Measurements from ENCODE around the gene ZNF280A.
"Not testable (repeated sequence)": the region's sequence is repeated elsewhere in the genome, so short reads cannot be mapped to it uniquely, and the experiment has no call there.

ZNF280A gene

GRCh38 chr22:22538226-22538989 lies 18.3 kb upstream of the ZNF280A start:
- no peak for DNase-seq

- no peak for DNase-seq
These were observed 16.8 kb upstream of the ZNF280A start for GRCh38 chr22:22536916-22537315.

GRCh38 chr22:22536515-22536914 lies 16.4 kb upstream of the ZNF280A start:
- no peak for DNase-seq

GRCh38 chr22:22535662-22536061 lies 15.6 kb upstream of the ZNF280A start:
- no peak for DNase-seq

- no peak for DNase-seq
These were observed 14.7 kb upstream of the ZNF280A start for GRCh38 chr22:22534604-22535415.

- no peak for DNase-seq
These were observed 13.8 kb upstream of the ZNF280A start for GRCh38 chr22:22533863-22534262.

GRCh38 chr22:22533417-22533816 lies 13.3 kb upstream of the ZNF280A start:
- no peak for DNase-seq

GRCh38 chr22:22532547-22533071 lies 12.5 kb upstream of the ZNF280A start:
- not testable (repeated sequence) for DNase-seq

- no peak for DNase-seq
These were observed 11.9 kb upstream of the ZNF280A start for GRCh38 chr22:22531770-22532546.

- no peak for DNase-seq
These were observed 8.7 kb upstream of the ZNF280A start for GRCh38 chr22:22528780-22529179.

GRCh38 chr22:22527312-22527711 lies 7.2 kb upstream of the ZNF280A start:
- no peak for DNase-seq

GRCh38 chr22:22526125-22526912 lies 6.2 kb upstream of the ZNF280A start:
- DNase-seq: no peak

- DNase-seq: no peak
These were observed 3.4 kb upstream of the ZNF280A start for GRCh38 chr22:22523494-22523893.

- no peak for DNase-seq
These were observed 1.6 kb upstream of the ZNF280A start for GRCh38 chr22:22521631-22522030.

GRCh38 chr22:22520667-22521602 lies 865 bp upstream of the ZNF280A start:
- no peak for DNase-seq

- DNase-seq: no peak
These were observed 479 bp downstream of the ZNF280A start for GRCh38 chr22:22519591-22519990.

- no peak for DNase-seq
These were observed 3.1 kb downstream of the ZNF280A start for GRCh38 chr22:22516992-22517391.

GRCh38 chr22:22515890-22516289 lies 4.2 kb downstream of the ZNF280A start:
- no peak for DNase-seq

- DNase-seq: not testable (repeated sequence)
These were observed 5.6 kb downstream of the ZNF280A start for GRCh38 chr22:22514431-22514830.

- DNase-seq: no peak
These were observed 6.5 kb downstream of the ZNF280A start for GRCh38 chr22:22513619-22514018.

- no peak for DNase-seq
These were observed 7.1 kb downstream of the ZNF280A start for GRCh38 chr22:22512951-22513350.
